K562 (cell line): Measurements from ENCODE around the gene PIM3. TPM values are rescaled to one million over a fixed set of nuclear protein-coding genes. Genes with fewer than 3 reads are reported as not detected.

Experiments used
- ATAC-seq: fragments of 200-7000 bp; cut with Tn5 transposase; 3 replicates; pipeline ENCODE4 v1.9.1; 2020; ENCODE audit warnings: moderate library complexity
- BruUV-seq: library from RNA; stranded (reverse); fragments of 400-500 nt; replicated peaks from 2 replicates; lab custom pipeline; 2021; lab: Mats Ljungman, UMichigan
- CTCF ChIA-PET: fragments of 300-600 bp; formaldehyde crosslinking; extraction: SDS; loops from one replicate; lab custom pipeline; 2021; ENCODE audit warnings: low intra/inter-chr PET ratio; lab: Yijun Ruan, JAX
- POLR2A ChIA-PET: fragments of 300-600, 350-650 bp; sonication (Branson Sonifier 250); formaldehyde crosslinking; extraction: SDS; loops from one replicate; lab custom pipeline; 2021; ENCODE audit warnings: antibody characterized with exemption, inconsistent platforms; lab: Yijun Ruan, JAX
- DNase-seq, 4 experiments: peaks; one replicate each; pipeline versions ENCODE4 v3.0.0 to v3.0.0-alpha.2; 2011 to 2018; ENCODE audit warnings: low spot score in 3 of 4, mixed read lengths in 3 of 4; ENCODE audit errors: extremely low read depth in 1 of 4
- FAIRE-seq: peaks from 2 replicates; lab custom pipeline; 2011; peaks lifted over from hg19 to GRCh38; lab: Jason Lieb, UNC
- H2AFZ ChIP-seq: 2 replicates; pipeline ENCODE4 v1.6.0; 2011; ENCODE audit warnings: low read depth, low read length, control low read depth, inconsistent platforms
- H3K27ac ChIP-seq: fragments of 200-600 bp; 3 replicates; pipeline ENCODE4 v1.8.0; 2011; ENCODE audit warnings: low read depth, mild to moderate bottlenecking, control low read depth, inconsistent platforms, low read length, moderate library complexity, mixed read lengths; ENCODE audit errors: extremely low read depth
- H3K27me3 ChIP-seq, 2 experiments: fragments of 300-600 bp in 1 of 2; 2 replicates in 1 of 2; 3 replicates in 1 of 2; pipeline versions ENCODE4 v1.6.0 to v1.8.0; 2011; ENCODE audit warnings: inconsistent platforms in 2 of 2, low read length in 2 of 2, mild to moderate bottlenecking in 1 of 2, mixed read lengths in 1 of 2, moderate library complexity in 1 of 2; ENCODE audit not compliant: control insufficient read depth in 2 of 2, insufficient read depth in 2 of 2
- H3K36me3 ChIP-seq: fragments of 300-600 bp; 3 replicates; pipeline ENCODE4 v1.8.0; 2011; ENCODE audit warnings: mild to moderate bottlenecking, low read length, inconsistent platforms; ENCODE audit not compliant: control insufficient read depth, insufficient read depth
- H3K4me1 ChIP-seq, 2 experiments: fragments of 200-600 bp in 1 of 2; replicated peaks in 1 of 2; 2 replicates in 1 of 2; 3 replicates in 1 of 2; pipeline versions ENCODE4 v1.5.1 to v1.8.0; 2011; ENCODE audit warnings: inconsistent platforms in 2 of 2, low read length in 2 of 2, mild to moderate bottlenecking in 1 of 2, mixed read lengths in 1 of 2, moderate library complexity in 1 of 2; ENCODE audit not compliant: control insufficient read depth in 2 of 2, insufficient read depth in 2 of 2
- H3K4me2 ChIP-seq: 2 replicates; pipeline ENCODE4 v1.6.1; 2011; ENCODE audit warnings: low read length, control low read depth, inconsistent platforms, mixed read lengths; ENCODE audit not compliant: insufficient read depth
- H3K4me3 ChIP-seq: fragments of 200-600 bp; sonication (generic), shearing (Covaris generic); 2 replicates; pipeline ENCODE4 v1.5.1; 2016; ENCODE audit warnings: control low read depth, inconsistent platforms
- H3K79me2 ChIP-seq: fragments of 200-600 bp; 3 replicates; pipeline ENCODE4 v1.8.0; 2011; ENCODE audit warnings: low read length, inconsistent platforms; ENCODE audit not compliant: control insufficient read depth, insufficient read depth
- H3K9ac ChIP-seq, 2 experiments: 2 replicates each; pipeline versions ENCODE4 v1.6.0 to v1.6.1; 2011; ENCODE audit warnings: low read depth in 2 of 2, low read length in 2 of 2, control low read depth in 1 of 2, inconsistent platforms in 1 of 2, mild to moderate bottlenecking in 1 of 2, mixed read lengths in 1 of 2; ENCODE audit not compliant: insufficient read depth in 1 of 2
- H3K9me1 ChIP-seq: one replicate; pipeline ENCODE4 v1.6.0; 2011; ENCODE audit warnings: inconsistent platforms, mild to moderate bottlenecking, low read length, moderate library complexity; ENCODE audit not compliant: control insufficient read depth, insufficient read depth
- H3K9me3 ChIP-seq: replicated peaks from 2 replicates; pipeline ENCODE4 v1.5.1; 2011; ENCODE audit warnings: low read depth, low read length, inconsistent platforms; ENCODE audit not compliant: control insufficient read depth, insufficient read depth
- H4K20me1 ChIP-seq: replicated peaks from 2 replicates; pipeline ENCODE4 v1.6.1; 2011; ENCODE audit warnings: low read length, inconsistent platforms, mixed read lengths; ENCODE audit not compliant: control insufficient read depth, insufficient read depth
- ETV1 ChIP-seq: fragments of 450-650 bp; conservative IDR thresholded peaks from 2 replicates; pipeline ENCODE4 v1.6.1; 2016; ENCODE audit warnings: missing genetic modification characterization, control low read depth, low read depth, missing compliant biosample characterization
- MTF1 ChIP-seq: fragments of 250-450 bp; sonication (Bioruptor Pico); IDR thresholded peaks from 2 replicates; pipeline ENCODE4 v1.9.0; 2021; ENCODE audit warnings: moderate library complexity, mild to moderate bottlenecking, inconsistent platforms, borderline replicate concordance
- ZNF395 ChIP-seq: fragments of 200-800 bp; sonication (Bioruptor generic); IDR thresholded peaks from 2 replicates; pipeline ENCODE4 v1.6.1; 2017; ENCODE audit warnings: missing genetic modification characterization, missing compliant biosample characterization
- WGBS: fragments of 100-300 bp; shearing (Covaris generic); methylation state at CpG from one replicate; pipeline ENCODE4 v1.1.6; 2016; ENCODE audit warnings: low coverage, mixed read lengths; ENCODE audit not compliant: insufficient coverage; ENCODE audit errors: missing lambda C conversion rate; 5-methylcytosine and 5-hydroxymethylcytosine counted together
- in situ Hi-C: fragments of 300-500 bp; cut with MboI; formaldehyde crosslinking; loops from 4 replicates; pipeline ENCODE4 v1.15.0; 2018; ENCODE audit warnings: inconsistent platforms, mixed read lengths
- intact Hi-C: fragments of 100-400 bp; cut with micrococcal nuclease; formaldehyde crosslinking; loops from 2 replicates; pipeline ENCODE4 v1.14.2; 2022
- polyA plus RNA-seq, 8 experiments: library from polyadenylated mRNA; depleted of rRNA in 4 of 8; stranded (reverse) in 5 of 8; unstranded in 3 of 8; fragments of >200 nt; fragmentation: Nextera tagmentation in 2 of 8; fragmentation: Illumina TruSeq in 1 of 8; extraction: Ambion mirVana in 2 of 8; extraction: Trizol in 1 of 8; gene quantifications; 2 replicates each; pipeline versions ENCODE4 v1.2.1 to v1.2.3, GENCODE V29; 2011 to 2014; ENCODE audit warnings: inconsistent platforms in 1 of 8, missing spikeins in 1 of 8
- total RNA-seq, 7 experiments: library from RNA; depleted of rRNA in 6 of 7; stranded (reverse); fragments of >200 nt in 6 of 7; fragmentation: Illumina TruSeq in 2 of 7; extraction: Trizol in 2 of 7; gene quantifications; 2 replicates each; pipeline versions ENCODE4 v1.2.1 to v1.2.3, GENCODE V29; 2011 to 2021; ENCODE audit warnings: low replicate concordance in 1 of 7

PIM3 gene
- total and polyA plus RNA-seq, 9 of the 15 experiments (the other 6 are each of a cell fraction or from before 2014, with no cell fraction given): 0.24 to 40.5 (median 5.3) TPM

GRCh38 chr22:49948116-49948957 is 12.2 kb upstream of the PIM3 start:
- POLR2A ChIA-PET: no interaction called here
- TF ChIP-seq ETV1 (no peak), ZNF395 (CRISPR knock-in tag) (no peak), MTF1 (CRISPR knock-in tag) (no peak)
- Histone ChIP-seq H3K27me3 (no peaks in the 10 kb centered on the region), H3K79me2 (no peaks in the 10 kb centered on the region), H3K36me3 (no peaks in the 10 kb centered on the region), H3K4me1 (peaks cover 5 to 89% of the 10 kb centered on the region in 2 experiments; a peak in 3 of 5 replicates), H3K9me1 (no peaks in the 10 kb centered on the region), H3K4me2 (no peak overlapping the region), H4K20me1 (no peaks in the 10 kb centered on the region), H3K27ac (no peak overlapping the region), H3K4me3 (no peak overlapping the region), H2AFZ (no peak overlapping the region), H3K9ac (no peak overlapping the region), H3K9me3 (no peaks in the 10 kb centered on the region)
- DNase-seq (no peak), ATAC-seq (no peak), FAIRE-seq (no peak)
- CTCF ChIA-PET: no interaction called here
- BruUV-seq: no TSS peak
- WGBS: 82% methylated on average over 7 of the region's 23 CpGs
- in situ Hi-C loops (no loop called here), intact Hi-C loops (no loop called here)
